HFF-Myc (cell line): ENCODE results near the gene ALX4.

ENCODE experiments used
- DNase-seq: peaks from one replicate; pipeline ENCODE4 v3.0.0-alpha.2; 2011; ENCODE audit warnings: low read depth; ENCODE audit errors: extremely low read depth
- H3K4me3 ChIP-seq: replicated peaks from 2 replicates; pipeline ENCODE4 v1.5.1; 2011; ENCODE audit warnings: low read depth, mild to moderate bottlenecking, control low read depth, low read length
- TF ChIP-seq, protein P1 (sequence below): IDR thresholded peaks from 2 replicates; pipeline ENCODE4 v1.5.1; 2012; ENCODE audit warnings: mild to moderate bottlenecking, low read depth, low read length, control low read depth; ENCODE audit errors: missing control alignments

Gene ALX4

DNA sequence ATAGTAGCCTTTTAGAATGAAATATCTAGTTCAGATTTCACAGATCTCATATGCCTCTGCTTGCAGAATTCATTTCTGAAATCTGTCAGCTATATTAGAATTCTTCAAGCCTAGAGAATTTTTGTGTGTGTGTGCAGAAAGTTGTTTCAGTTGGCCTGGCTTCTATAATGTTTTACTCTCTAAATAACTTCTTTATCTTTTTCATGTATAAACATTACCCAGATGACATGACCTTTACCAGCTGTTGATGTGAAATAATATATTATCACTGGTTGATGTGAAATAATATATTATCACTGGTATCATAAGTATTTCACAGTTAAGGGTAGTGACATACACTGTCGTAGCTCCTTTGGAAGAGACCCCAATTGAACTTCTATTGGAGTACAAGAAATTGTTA is 72.8 kb downstream of the ALX4 start:
- TF ChIP-seq, protein P1, sequence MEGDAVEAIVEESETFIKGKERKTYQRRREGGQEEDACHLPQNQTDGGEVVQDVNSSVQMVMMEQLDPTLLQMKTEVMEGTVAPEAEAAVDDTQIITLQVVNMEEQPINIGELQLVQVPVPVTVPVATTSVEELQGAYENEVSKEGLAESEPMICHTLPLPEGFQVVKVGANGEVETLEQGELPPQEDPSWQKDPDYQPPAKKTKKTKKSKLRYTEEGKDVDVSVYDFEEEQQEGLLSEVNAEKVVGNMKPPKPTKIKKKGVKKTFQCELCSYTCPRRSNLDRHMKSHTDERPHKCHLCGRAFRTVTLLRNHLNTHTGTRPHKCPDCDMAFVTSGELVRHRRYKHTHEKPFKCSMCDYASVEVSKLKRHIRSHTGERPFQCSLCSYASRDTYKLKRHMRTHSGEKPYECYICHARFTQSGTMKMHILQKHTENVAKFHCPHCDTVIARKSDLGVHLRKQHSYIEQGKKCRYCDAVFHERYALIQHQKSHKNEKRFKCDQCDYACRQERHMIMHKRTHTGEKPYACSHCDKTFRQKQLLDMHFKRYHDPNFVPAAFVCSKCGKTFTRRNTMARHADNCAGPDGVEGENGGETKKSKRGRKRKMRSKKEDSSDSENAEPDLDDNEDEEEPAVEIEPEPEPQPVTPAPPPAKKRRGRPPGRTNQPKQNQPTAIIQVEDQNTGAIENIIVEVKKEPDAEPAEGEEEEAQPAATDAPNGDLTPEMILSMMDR, result no peak
- no peak for DNase-seq
- no peak overlapping the region for H3K4me3 ChIP-seq

DNA sequence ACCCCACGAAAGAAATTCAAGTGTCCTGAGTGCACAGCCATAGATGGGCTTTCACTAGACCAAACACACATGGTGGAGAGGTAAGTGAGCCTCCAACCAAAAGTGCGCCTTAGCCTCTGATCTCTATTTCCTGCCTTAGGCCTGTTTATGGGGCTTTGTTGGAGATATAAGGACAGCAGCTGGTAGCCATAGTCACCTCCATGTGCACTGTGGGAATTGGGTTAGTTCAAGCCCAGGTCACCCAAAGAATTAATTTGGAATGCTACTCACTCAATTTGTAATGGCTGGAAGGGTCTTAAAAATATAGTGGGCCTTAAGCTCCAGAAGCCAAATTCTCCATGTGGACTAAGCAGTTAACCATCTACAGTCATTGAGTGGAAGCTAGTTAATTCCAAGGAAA is 73.6 kb downstream of the ALX4 start:
- H3K4me3 ChIP-seq, result no peak overlapping the region
- TF ChIP-seq, protein P1, result no peak
- DNase-seq, result no peak

DNA sequence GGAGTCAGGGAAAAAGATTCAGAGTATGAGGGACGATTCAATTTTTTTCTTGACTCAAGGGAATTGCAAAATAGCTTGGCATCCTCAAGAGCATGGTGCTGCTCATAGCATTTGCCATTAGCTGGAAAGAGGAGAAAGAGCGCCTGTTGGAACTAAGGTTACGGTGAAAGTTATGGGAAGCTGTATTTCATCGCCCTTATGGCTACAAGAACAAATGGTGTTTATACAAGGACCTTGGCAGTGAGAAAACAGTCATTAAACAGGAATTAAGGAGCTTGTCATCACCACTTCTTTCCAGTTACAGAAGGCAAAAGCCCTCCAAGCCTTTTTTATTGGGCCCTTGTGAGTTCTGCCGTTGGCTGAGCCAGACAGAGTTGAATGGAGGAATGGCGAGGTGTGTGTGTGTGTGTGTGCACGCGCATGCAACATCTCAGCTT is 74.2 kb downstream of the ALX4 start:
- TF ChIP-seq, protein P1, result no peak
- no peak overlapping the region for H3K4me3 ChIP-seq
- DNase-seq, result no peak

DNA sequence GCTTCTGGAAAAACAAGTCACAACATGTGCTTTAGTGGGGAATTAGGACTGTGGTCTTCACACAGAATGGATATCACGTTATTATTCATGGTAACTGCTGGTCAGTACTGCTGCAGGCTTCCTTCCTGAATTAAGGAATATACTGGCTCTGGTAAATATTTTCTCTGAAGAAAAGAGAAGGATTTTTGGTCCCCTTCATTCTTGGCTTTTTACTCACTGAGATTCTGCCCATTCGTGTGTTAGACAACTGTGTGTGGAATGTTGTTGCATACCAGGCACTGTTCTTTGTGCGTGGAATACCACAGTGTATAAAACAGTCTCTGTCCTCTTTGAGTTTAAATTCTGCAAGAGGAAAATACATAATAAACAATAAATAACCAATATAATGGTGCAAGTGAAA is 80.3 kb downstream of the ALX4 start:
- no peak for DNase-seq
- no peak overlapping the region for H3K4me3 ChIP-seq
- TF ChIP-seq, protein P1, result no peak

DNA sequence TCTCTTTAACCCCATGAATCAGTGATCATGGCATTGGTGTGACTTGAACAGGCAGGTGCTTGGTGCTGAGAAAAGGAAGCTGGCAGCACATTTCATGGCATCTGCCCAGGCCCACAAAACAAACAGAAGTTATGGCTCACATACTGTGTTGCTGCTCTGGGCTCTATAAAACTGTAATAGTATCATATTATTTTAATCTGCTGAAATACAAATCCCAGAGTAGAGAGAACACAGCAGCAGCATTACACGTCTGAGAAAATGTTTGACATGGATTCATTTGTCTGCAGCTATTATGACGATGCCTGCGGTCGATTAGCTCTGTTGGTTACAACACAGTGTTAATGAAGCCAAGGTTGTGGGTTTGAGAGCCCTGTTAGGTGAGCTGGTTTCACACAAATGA is 80.8 kb downstream of the ALX4 start:
- no peak for DNase-seq
- TF ChIP-seq, protein P1, result no peak

DNA sequence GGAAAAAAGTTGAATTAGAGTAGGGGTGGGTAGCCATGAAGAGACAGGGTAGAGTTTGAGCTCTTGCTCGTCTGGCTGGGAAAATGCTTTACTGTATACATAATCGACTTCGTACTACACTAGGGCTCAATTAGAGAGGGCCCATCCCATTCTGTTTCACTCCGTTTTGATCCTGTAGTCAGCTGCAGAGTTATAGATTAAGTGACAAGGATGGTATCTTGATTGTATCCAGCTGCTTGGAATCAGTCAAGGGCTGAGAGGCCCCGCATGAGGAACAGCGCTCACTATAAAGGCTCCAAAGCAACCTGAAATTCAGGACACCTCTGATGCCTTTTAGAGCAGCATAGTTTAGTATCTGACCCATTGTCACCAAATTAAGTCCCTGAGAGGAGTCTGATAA is 81.6 kb downstream of the ALX4 start:
- no peak overlapping the region for H3K4me3 ChIP-seq
- no peak for DNase-seq
- TF ChIP-seq, protein P1, result no peak

More for the DNA sequence above, 80.8 kb downstream of the ALX4 start:
- no peak overlapping the region for H3K4me3 ChIP-seq

DNA sequence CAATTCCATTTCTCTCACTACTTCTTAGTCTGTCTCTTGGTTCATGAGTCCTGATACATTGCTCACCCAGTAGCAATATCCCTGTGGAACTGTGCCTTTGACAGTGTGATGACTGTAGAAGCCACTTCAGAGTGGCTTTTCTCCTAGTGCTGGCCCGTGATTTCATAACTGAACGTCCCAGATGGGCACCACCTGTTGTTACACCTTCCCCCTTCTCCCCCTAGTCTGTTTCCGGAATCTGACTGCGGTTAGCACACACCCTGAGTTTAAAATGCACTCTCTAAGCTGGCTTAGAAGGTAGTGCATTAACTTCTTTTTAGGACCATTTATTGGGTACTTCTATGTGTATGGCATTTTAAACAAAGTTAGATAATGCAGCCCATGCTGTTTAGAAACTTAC is 83.0 kb downstream of the ALX4 start:
- TF ChIP-seq, protein P1, result no peak
- no peak overlapping the region for H3K4me3 ChIP-seq
- peak; percentile 47 for DNase-seq
